Measurements from ENCODE around the gene F5. TPM values are rescaled to one million over a fixed set of nuclear protein-coding genes. Genes with fewer than 3 reads are reported as not detected.

Gene F5
- total RNA-seq, 1 experiment from 2014 or later = not detected

- Histone ChIP-seq H3K27me3 (peaks cover 14% of the 10 kb centered on the region), H3K9me3 (0 out of 2 replicates have a peak, but pooled peaks cover 2% of the 10 kb centered on the region), H3K4me3 (no peak overlapping the region), H3K36me3 (no peaks in the 10 kb centered on the region)
- peak; percentile 2 for DNase-seq
These were observed 9.8 kb upstream of the F5 start for GRCh38 chr1:169595764-169596711.

DNA sequence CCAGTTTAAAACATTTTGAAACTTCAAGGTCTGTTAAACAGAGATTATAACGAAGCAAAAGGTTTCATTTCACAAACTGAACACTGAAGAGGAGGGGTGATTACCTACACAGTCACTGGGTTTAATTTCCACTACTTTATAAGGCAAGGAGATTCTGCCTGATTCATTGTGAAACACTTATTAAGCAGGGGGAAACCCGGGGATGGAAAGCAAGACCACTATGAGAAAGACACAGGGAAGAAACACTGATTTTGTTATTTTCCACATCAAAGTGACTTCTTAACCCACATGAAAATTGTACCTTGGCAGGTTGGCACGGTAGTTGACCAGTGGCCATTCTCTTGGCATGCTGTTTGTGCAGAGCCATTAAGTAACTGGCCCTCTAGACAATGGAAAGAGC, 8.1 kb upstream of the F5 start:
- Histone ChIP-seq H3K36me3 (no peaks in the 10 kb centered on the region), H3K4me3 (no peak overlapping the region), H3K27me3 (peaks cover 16% of the 10 kb centered on the region), H3K9me3 (0 out of 2 replicates have a peak, but pooled peaks cover 2% of the 10 kb centered on the region)
- DNase-seq = no peak

DNA sequence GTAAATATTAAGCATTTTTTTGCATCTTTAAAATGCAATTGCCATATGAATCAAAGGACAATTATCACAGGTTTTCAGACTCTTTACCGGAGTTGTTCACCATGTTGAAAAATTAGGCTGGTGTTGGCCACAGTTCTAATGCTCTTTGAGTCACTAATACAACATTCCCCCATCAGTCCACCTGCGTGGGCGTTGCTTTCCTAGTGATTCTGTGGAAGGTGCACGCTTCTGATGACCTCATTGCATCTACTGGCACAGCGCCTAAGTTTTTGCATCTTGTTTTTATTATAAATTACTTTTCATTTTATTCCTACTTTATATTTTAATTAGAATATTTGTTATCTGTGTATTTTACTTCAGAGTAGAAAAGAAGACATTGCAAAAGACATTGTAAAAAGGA, 4.7 kb upstream of the F5 start:
- peak; percentile 12 for DNase-seq
- Histone ChIP-seq H3K9me3 (0 out of 2 replicates have a peak, but pooled peaks cover 2% of the 10 kb centered on the region), H3K4me3 (no peak overlapping the region), H3K36me3 (no peaks in the 10 kb centered on the region), H3K27me3 (peaks cover 25% of the 10 kb centered on the region)

DNA sequence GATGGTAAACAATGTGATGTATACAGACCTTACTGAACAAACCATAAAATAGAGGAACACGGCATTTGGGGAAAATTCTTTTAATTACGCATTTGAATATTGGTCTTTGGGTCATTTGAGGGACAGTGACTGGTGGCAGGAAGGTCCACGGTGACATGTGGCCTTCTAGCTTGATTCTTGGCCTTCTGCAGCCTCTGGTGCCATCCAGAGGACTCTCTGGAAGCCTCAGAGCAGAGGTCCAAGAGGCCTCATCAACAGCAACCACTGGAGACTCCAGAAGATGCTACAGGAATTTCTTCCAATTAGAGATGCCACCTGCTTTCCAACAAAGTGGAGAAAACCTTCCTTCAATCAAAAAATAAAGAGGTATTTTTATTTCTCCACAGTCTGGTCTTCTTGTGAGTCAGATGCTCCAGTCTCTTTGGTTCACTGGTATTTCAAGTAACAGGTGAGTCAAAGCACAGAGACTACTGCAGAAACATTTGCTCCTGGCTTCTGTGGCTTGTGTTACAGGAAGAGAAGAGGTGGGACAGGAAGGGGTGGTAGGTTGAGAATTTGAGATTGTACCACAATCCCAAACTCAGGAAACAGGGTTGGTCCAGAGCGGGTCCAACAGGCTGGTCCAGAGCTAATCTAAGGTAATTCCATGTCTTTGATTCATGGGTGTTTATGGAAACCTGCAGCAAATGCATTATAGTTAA, 2.7 kb upstream of the F5 start:
- no peaks in the 10 kb centered on the region for H3K36me3 ChIP-seq
- no peak for DNase-seq
- H3K4me3 ChIP-seq = no peak overlapping the region
- H3K9me3 ChIP-seq = no peaks in the 10 kb centered on the region
- peaks cover 36% of the 10 kb centered on the region for H3K27me3 ChIP-seq

DNA sequence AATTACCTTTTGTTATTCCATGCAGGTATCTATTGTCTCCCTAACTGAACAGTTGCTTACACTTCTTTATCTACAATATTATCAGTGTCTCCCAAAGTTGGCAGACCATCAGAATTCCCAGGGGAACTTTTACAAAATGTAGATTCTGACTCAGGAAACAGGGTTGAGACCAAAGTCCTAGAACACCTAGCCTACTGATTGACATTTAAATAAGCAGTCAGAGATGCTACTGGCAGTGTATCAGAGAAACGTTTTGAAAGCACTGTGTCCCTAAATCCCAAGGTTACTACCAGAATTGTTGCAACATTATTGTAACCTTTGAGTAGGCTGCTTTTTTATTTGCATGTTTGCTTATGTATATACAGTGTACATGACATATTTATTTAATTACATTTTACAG, 1.8 kb upstream of the F5 start:
- Histone ChIP-seq H3K27me3 (peaks cover 42% of the 10 kb centered on the region), H3K9me3 (no peaks in the 10 kb centered on the region), H3K4me3 (no peak overlapping the region), H3K36me3 (no peaks in the 10 kb centered on the region)
- no peak for DNase-seq

DNA sequence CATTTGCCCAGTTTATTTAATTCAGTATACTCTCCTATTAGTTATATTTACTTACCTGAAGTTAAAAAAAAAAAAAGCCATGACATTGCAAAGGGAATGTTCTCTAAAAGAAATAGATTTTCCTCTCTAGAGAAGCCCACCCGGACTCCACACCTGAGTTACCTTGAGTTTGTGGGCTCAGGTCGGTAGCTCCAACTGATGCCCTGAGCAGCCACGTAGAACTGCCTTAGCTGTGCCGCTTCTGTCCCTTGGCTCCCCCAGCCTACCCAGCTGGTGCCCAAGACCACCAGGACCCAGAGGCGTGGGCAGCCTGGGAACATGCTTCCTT, 250 bp downstream of the F5 start:
- Histone ChIP-seq H3K36me3 (no peaks in the 10 kb centered on the region), H3K27me3 (peaks cover 41% of the 10 kb centered on the region), H3K9me3 (no peaks in the 10 kb centered on the region), H3K4me3 (no peak overlapping the region)
- DNase-seq = no peak

DNA sequence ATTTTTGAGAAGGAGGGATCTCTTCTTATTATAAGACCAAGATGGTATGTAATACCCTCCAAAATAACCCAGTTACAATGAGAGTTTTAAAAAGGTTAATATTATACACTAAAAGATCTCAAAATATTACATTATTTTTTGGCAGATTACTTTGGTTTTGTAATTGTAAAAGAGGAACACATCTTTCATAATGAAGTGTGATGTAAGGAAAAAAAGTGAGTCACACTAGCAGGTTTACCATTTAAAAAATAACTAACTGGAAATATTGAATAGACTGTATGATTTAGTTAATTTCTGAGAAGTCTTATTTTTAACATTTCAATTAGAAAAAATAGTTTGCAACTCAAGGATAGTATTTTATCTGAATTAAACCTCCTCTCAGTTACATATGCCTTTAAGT, 1.1 kb downstream of the F5 start:
- H3K4me3 ChIP-seq = no peak overlapping the region
- no peaks in the 10 kb centered on the region for H3K36me3 ChIP-seq
- peaks cover 39% of the 10 kb centered on the region for H3K27me3 ChIP-seq
- no peaks in the 10 kb centered on the region for H3K9me3 ChIP-seq
- no peak for DNase-seq

DNA sequence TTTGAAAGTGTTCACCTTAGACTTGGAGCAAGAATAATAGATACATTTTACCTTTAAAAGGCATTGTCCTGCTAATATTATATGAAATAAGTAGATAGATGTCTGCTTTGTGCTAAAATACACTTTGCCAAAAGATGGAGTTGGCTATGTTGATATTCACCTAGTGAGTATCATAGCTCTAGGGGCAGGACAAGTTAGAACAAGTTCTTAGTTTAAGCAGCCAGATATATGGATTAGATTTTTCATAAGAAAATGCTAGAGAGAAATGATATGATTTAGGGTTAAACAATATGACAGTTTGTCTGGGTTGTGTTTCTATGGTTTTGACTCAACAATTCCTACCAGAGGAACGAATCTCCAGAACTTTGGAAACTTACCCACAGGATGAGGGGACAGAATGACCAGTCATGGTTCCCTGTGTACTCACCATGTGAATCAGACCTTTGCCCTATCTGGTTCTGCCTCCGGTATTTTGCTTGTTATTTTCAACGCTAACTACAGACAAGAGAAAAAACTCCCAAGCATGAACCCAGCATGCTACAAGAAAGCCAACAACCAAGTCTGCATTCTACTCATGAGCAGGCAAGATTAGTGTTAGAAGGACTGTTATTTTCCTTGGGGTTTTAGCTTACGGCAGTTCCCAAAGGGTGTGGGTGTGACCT, 1.7 kb downstream of the F5 start:
- DNase-seq = no peak
- no peaks in the 10 kb centered on the region for H3K9me3 ChIP-seq
- H3K4me3 ChIP-seq = no peak overlapping the region
- no peaks in the 10 kb centered on the region for H3K36me3 ChIP-seq
- H3K27me3 ChIP-seq = peaks cover 39% of the 10 kb centered on the region

DNA sequence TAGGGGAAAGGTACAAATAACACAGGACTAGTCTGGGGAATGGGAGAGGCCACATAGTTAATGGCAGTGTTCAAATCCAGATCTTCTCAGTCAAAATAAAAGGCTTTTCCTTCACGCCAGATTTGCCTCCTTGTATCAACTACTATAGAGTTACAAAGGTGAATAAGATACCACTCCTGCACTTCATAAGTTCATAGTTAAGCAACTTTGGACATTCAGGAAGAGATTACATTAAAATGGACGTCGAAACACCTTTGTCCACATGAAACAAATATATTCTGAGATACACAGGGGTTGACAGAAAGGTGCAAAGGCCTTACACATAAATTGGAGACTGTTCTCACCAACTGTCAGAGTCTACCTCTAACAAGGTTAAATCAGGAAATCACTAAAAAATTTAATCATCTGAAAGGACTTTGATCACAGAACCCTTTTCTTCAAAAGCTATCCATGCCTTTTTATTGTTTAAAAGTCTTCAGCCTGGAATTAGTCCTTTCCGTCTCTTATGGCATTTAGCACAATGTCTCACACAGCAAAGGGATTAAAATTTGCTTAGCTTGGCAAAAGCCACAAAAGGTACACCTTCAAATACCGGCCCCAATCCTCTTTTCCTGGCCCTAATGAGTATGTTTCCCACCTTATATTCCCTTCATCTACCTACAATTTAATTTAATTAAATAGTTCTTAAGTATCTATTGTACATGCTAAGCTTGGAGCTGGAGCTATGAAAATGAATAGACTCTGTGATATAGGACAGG, 8.1 kb downstream of the F5 start:
- no peak for DNase-seq
- H3K9me3 ChIP-seq = no peaks in the 10 kb centered on the region
- H3K27me3 ChIP-seq = peaks cover 15% of the 10 kb centered on the region
- H3K36me3 ChIP-seq = no peaks in the 10 kb centered on the region
- no peak overlapping the region for H3K4me3 ChIP-seq

- Histone ChIP-seq H3K27me3 (peaks cover 8% of the 10 kb centered on the region; the same call in 1 of the 2 replicates), H3K9me3 (no peaks in the 10 kb centered on the region), H3K4me3 (no peak overlapping the region), H3K36me3 (no peaks in the 10 kb centered on the region)
- no peak for DNase-seq
These were observed 9.3 kb downstream of the F5 start for GRCh38 chr1:169576935-169577331.

DNA sequence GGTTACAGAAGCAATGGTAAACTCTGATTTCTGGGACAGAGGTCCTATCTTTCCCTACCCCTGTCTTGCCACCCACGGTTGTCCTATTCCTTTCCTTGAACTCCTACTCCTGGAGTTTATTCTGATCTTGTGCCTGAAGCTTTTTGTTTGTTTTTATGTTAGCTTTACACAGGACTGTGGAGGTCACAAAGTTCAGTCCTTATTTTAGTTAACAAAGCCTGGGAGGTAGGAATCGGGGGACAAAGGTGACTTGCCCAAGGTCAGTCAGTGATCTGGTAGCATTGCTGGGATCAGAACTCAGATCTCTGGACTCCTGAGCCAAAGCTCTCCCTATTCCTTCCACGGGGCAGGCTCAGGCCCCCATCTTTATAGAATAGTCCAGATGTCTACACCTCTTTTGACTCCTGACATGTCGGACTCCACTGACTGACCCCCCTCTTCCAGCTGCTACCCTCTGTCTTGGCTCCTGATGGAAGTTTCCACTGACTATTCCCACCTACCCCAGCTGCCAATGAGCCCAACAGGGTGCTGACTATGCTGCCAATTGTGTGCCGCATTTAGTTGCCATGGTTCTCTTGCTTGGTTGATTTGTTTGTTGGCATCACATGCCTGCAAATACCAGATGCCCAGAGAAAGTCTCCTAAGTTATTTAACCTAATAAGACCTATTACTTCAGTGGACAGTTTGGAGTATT, 9.9 kb downstream of the F5 start:
- Histone ChIP-seq H3K27me3 (peaks cover 5% of the 10 kb centered on the region; the same call in 1 of the 2 replicates), H3K36me3 (no peaks in the 10 kb centered on the region), H3K4me3 (no peak overlapping the region), H3K9me3 (no peaks in the 10 kb centered on the region)
- DNase-seq = peak; percentile 10

DNA sequence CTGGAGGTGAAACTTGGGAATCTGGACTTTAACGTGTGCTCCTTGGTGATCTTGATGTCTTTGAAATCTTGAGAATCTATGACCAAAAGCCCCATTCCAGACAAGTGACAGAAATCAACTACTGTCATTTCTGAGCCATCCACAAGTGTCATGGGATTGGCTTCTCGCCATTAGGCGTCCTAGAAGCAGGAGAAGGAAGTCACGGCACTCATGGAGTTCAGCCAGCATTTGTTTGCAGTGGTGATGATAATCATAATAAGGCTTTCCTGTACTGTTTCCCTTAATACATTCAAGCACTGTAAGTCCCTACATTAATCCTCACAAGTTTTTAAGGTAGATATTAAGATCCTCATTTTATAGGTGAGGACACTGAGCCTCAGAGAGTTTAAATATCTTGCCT, 11.9 kb downstream of the F5 start:
- no peaks in the 10 kb centered on the region for H3K9me3 ChIP-seq
- no peaks in the 10 kb centered on the region for H3K36me3 ChIP-seq
- DNase-seq = no peak
- peaks cover 5% of the 10 kb centered on the region; the same call in 1 of the 2 replicates for H3K27me3 ChIP-seq
- H3K4me3 ChIP-seq = no peak overlapping the region

- no peaks in the 10 kb centered on the region for H3K36me3 ChIP-seq
- DNase-seq = no peak
- no peaks in the 10 kb centered on the region for H3K9me3 ChIP-seq
- peaks cover 5% of the 10 kb centered on the region; the same call in 1 of the 2 replicates for H3K27me3 ChIP-seq
- H3K4me3 ChIP-seq = no peak overlapping the region
These were observed 14.1 kb downstream of the F5 start for GRCh38 chr1:169572187-169572586.

DNA sequence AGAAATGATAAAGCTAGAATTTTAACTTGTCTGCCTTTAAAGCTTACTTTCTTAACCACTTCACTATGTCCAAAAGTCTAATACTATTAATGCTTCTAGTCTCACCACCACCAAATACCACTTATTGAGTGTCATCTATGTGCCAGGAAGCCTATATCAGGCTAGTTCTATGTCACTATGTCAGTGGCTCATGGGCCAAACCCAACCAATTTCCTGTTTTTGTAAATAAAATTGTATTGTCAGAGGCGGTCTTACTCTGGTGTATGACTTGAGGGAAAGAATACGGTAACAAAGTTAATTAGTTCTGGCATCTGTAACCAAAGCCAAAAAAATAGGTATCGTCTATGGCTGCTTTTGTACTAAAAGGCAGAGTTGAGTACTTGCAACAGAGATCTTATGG, 14.8 kb downstream of the F5 start:
- no peak for DNase-seq
- H3K36me3 ChIP-seq = no peaks in the 10 kb centered on the region

DNA sequence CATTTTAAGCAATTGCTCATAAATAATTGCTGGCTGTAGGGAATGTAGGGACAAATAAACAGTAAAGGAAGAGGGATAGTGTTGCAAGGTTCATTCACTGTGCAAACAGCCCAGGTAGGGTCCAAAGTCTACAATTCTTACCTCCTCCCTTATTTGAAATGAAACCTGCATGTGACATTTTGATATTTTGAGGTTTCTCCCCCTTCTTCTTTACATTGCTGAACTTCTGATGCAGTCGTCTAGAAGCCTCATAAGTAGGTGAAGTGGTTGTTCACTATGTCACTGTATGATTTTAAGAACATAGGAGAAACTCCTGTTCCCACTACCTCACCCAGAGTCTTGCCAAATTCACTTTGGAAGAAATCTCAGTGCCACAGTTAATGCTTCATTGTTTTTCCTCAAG, 16.1 kb downstream of the F5 start:
- H3K9me3 ChIP-seq = no peaks in the 10 kb centered on the region
- DNase-seq = no peak
- H3K27me3 ChIP-seq = peaks cover 5% of the 10 kb centered on the region; the same call in 1 of the 2 replicates
- no peak overlapping the region for H3K4me3 ChIP-seq
- H3K36me3 ChIP-seq = no peaks in the 10 kb centered on the region

More for the DNA sequence above, 14.8 kb downstream of the F5 start:
- Histone ChIP-seq H3K4me3 (no peak overlapping the region), H3K27me3 (peaks cover 5% of the 10 kb centered on the region; the same call in 1 of the 2 replicates), H3K9me3 (no peaks in the 10 kb centered on the region)

GRCh38 chr1:169568497-169568896, 17.8 kb downstream of the F5 start:
- no peaks in the 10 kb centered on the region for H3K36me3 ChIP-seq
- no peaks in the 10 kb centered on the region for H3K9me3 ChIP-seq
- no peak overlapping the region for H3K4me3 ChIP-seq
- no peak for DNase-seq
- no peaks in the 10 kb centered on the region; the same call in 1 of the 2 replicates for H3K27me3 ChIP-seq
